GM10266 (cell line): Measurements from ENCODE around the gene EDA.

ENCODE experiments used
- DNase-seq: peaks from one replicate; pipeline ENCODE4 v3.0.0; 2012; ENCODE audit errors: extremely low spot score
- TF ChIP-seq, protein P1 (sequence below): IDR thresholded peaks from 2 replicates; pipeline ENCODE4 v1.5.1; 2012; ENCODE audit warnings: mild to moderate bottlenecking, low read depth; ENCODE audit not compliant: control insufficient read depth, insufficient read depth; ENCODE audit errors: missing control alignments

Gene EDA

DNA sequence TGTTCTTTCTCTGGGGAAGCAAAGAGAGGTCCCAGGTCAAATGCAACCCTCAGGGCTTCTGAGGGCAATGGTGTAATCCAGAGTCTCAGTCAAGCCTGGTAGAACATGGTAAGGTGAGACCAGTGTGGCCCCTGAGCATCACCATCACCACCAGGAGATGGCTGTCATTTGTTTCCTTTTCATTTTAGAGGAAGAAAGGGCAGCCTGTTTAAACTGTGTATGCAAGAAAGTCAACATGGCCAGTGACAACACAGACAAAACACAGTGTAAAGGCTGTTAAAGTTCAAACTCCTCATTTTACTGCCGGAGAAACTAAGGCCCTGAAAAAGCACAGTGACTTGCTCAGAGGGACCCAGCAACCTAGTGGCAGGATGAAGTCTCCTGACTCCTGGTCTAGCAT is 2.0 kb upstream of the EDA start:
- TF ChIP-seq, protein P1, sequence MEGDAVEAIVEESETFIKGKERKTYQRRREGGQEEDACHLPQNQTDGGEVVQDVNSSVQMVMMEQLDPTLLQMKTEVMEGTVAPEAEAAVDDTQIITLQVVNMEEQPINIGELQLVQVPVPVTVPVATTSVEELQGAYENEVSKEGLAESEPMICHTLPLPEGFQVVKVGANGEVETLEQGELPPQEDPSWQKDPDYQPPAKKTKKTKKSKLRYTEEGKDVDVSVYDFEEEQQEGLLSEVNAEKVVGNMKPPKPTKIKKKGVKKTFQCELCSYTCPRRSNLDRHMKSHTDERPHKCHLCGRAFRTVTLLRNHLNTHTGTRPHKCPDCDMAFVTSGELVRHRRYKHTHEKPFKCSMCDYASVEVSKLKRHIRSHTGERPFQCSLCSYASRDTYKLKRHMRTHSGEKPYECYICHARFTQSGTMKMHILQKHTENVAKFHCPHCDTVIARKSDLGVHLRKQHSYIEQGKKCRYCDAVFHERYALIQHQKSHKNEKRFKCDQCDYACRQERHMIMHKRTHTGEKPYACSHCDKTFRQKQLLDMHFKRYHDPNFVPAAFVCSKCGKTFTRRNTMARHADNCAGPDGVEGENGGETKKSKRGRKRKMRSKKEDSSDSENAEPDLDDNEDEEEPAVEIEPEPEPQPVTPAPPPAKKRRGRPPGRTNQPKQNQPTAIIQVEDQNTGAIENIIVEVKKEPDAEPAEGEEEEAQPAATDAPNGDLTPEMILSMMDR: no peak
- no peak for DNase-seq

DNA sequence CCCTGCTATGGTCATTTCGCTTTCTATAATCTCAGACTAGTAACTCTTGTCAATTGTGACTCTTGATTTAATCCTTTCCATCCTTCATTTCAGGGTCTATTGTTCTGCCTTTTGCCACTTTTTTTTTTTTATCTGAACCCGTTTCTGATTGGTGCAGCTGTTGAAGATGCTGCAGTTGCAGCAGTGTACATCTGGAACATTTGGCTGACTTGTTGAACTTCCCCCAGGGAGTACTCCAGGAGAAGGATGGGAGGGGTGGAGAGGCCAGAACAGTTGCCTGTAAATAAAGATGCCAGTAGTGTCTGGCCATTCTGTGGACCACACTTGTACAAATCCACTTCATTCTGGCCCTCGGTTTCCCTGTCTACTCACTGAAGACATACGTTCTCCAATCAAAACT is 1.0 kb upstream of the EDA start:
- TF ChIP-seq, protein P1: no peak
- DNase-seq: no peak

- DNase-seq: no peak
- TF ChIP-seq, protein P1: no peak
Measured at GRCh38 chrX:69615342-69615741, 571 bp upstream of the EDA start.

GRCh38 chrX:69616457-69617203 is 717 bp downstream of the EDA start:
- TF ChIP-seq, protein P1: no peak
- no peak for DNase-seq

DNA sequence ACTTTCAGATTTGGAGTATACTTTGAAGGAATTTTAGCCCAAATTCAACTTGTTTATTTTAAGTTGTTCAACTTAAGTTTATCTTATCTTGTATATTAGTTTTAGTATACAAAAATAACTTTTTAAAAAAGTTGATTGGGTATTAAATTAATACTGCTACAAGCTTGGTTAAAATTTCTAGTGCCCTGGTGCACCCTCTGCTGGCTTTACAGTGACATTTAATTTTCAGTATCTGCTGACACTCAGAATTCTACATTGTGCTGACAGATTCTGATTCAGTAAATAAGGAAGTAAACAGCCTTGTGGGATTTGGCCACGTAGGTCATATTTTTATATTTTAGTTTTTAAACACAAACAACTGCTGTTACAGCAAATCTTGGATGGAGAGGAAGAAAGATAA is 2.9 kb downstream of the EDA start:
- DNase-seq: no peak
- TF ChIP-seq, protein P1: no peak

- no peak for DNase-seq
- TF ChIP-seq, protein P1: no peak
Measured at GRCh38 chrX:69626129-69626528, 10.2 kb downstream of the EDA start.

DNA sequence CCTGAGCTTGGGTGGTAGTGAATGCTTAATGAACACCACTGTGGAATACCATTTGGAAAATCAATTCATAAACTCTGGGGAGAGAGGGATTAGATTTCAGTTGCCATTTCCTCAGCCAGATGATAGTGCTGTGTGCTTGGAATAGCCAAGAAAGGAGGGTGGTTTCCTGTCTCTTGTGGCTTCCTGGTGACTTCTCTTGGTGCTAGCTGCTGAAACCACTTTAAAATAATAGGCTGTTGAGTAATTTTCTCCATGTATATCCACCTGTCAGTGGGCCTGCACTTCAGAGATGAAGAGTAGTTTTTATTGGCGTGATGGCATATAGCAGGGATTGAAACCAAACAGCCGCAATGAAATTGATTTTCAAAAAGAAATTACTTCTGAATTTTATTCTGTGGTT is 11.8 kb downstream of the EDA start:
- no peak for DNase-seq
- TF ChIP-seq, protein P1: no peak
